GM23338 (cell line): ENCODE data around the gene TNFRSF6B. TPM values are rescaled to one million over a fixed set of nuclear protein-coding genes. Genes with fewer than 3 reads are reported as not detected.

Source experiments
- ATAC-seq: fragments of 200-7000 bp; cut with Tn5 transposase; 3 replicates; pipeline ENCODE4 v1.9.1; 2020
- DNase-seq: peaks from one replicate; pipeline ENCODE4 v3.0.0-alpha.2; 2015; ENCODE audit warnings: low spot score
- H2AFZ ChIP-seq: fragments of 200-600 bp; sonication (generic); 2 replicates; pipeline ENCODE4 v1.8.0; 2016; ENCODE audit warnings: antibody characterized with exemption, mild to moderate bottlenecking, moderate library complexity
- H3F3A ChIP-seq: fragments of 200-600 bp; sonication (generic); replicated peaks from 2 replicates; pipeline ENCODE4 v1.8.0; 2017; ENCODE audit warnings: antibody characterized with exemption, mixed run types, low read depth
- H3K27ac ChIP-seq: fragments of 200-600 bp; sonication (generic); 2 replicates; pipeline ENCODE4 v1.6.1; 2016; ENCODE audit warnings: low read depth
- H3K27me3 ChIP-seq: fragments of 200-600 bp; sonication (generic); 2 replicates; pipeline ENCODE4 v1.8.0; 2016; ENCODE audit warnings: mild to moderate bottlenecking, mixed run types, moderate library complexity; ENCODE audit not compliant: insufficient read depth
- H3K36me3 ChIP-seq: fragments of 200-600 bp; sonication (generic); 2 replicates; pipeline ENCODE4 v1.8.0; 2016; ENCODE audit warnings: mild to moderate bottlenecking; ENCODE audit not compliant: insufficient read depth
- H3K4me1 ChIP-seq: fragments of 200-600 bp; sonication (generic); 2 replicates; pipeline ENCODE4 v1.8.0; 2016; ENCODE audit warnings: mild to moderate bottlenecking, moderate library complexity; ENCODE audit not compliant: insufficient read depth
- H3K4me2 ChIP-seq: fragments of 200-600 bp; sonication (generic); 2 replicates; pipeline ENCODE4 v1.7.1; 2017; ENCODE audit warnings: mixed run types
- H3K4me3 ChIP-seq: fragments of 200-600 bp; sonication (generic); 2 replicates; pipeline ENCODE4 v1.6.1; 2016; ENCODE audit warnings: mixed run types
- H3K79me2 ChIP-seq: fragments of 200-600 bp; sonication (generic); replicated peaks from 2 replicates; pipeline ENCODE4 v1.8.0; 2017; ENCODE audit warnings: mild to moderate bottlenecking; ENCODE audit not compliant: insufficient read depth
- H3K9me2 ChIP-seq: fragments of 200-600 bp; sonication (generic); 2 replicates; pipeline ENCODE4 v1.8.0; 2017; ENCODE audit not compliant: insufficient read depth
- H4K20me1 ChIP-seq: fragments of 200-600 bp; sonication (generic); replicated peaks from 2 replicates; pipeline ENCODE4 v1.8.0; 2017; ENCODE audit warnings: mild to moderate bottlenecking; ENCODE audit not compliant: insufficient read depth
- H3K27ac Mint-ChIP-seq: 2 replicates; pipeline ENCODE4 v1.8.0; 2020; ENCODE audit warnings: inconsistent platforms, mild to moderate bottlenecking, moderate library complexity, mixed read lengths
- H3K27me3 Mint-ChIP-seq: 3 replicates; pipeline ENCODE4 v1.8.0; 2022; ENCODE audit warnings: low read depth, mild to moderate bottlenecking, moderate library complexity, mixed read lengths, inconsistent platforms; ENCODE audit not compliant: insufficient read depth, poor library complexity
- H3K36me3 Mint-ChIP-seq: 3 replicates; pipeline ENCODE4 v1.8.0; 2021; ENCODE audit warnings: low read depth, mild to moderate bottlenecking, inconsistent platforms, moderate library complexity, mixed read lengths
- H3K4me1 Mint-ChIP-seq: 3 replicates; pipeline ENCODE4 v1.8.0; 2020; ENCODE audit warnings: mild to moderate bottlenecking, inconsistent platforms, mixed read lengths
- H3K4me3 Mint-ChIP-seq: 3 replicates; pipeline ENCODE4 v1.8.0; 2021; ENCODE audit warnings: moderate library complexity, mild to moderate bottlenecking, inconsistent platforms, mixed read lengths
- H3K9me3 Mint-ChIP-seq: 3 replicates; pipeline ENCODE4 v1.8.0; 2020; ENCODE audit warnings: moderate library complexity, mild to moderate bottlenecking, inconsistent platforms, mixed read lengths
- CREB1 ChIP-seq: fragments of 250-450 bp; sonication (Bioruptor Pico); IDR thresholded peaks from 2 replicates; pipeline ENCODE4 v1.5.0; 2020; ENCODE audit warnings: low read depth, mild to moderate bottlenecking, moderate library complexity
- CTCF ChIP-seq, 2 experiments: fragments of 200-600 bp in 1 of 2; sonication (generic) in 1 of 2; conservative IDR thresholded peaks; 2 replicates each; pipeline versions ENCODE4 v1.5.1 to v1.6.1; 2016 to 2017; ENCODE audit warnings: antibody characterized with exemption in 2 of 2, low read depth in 2 of 2, mild to moderate bottlenecking in 2 of 2, moderate library complexity in 1 of 2
- ETS1 ChIP-seq: IDR thresholded peaks from 2 replicates; pipeline ENCODE4 v1.6.1; 2016; ENCODE audit warnings: antibody characterized with exemption
- EZH2 ChIP-seq: fragments of 200-600 bp; sonication (generic); IDR thresholded peaks from one replicate; pipeline ENCODE4 v1.8.0; 2017; ENCODE audit warnings: antibody characterized with exemption, mild to moderate bottlenecking, low read depth; ENCODE audit not compliant: unreplicated experiment
- EZH2phosphoT487 ChIP-seq: fragments of 200-600 bp; sonication (generic); IDR thresholded peaks from one replicate; pipeline ENCODE4 v1.8.1; 2018; ENCODE audit warnings: antibody characterized with exemption; ENCODE audit not compliant: unreplicated experiment
- JUNB ChIP-seq: IDR thresholded peaks from one replicate; pipeline ENCODE4 v1.6.1; 2016; ENCODE audit warnings: antibody characterized with exemption; ENCODE audit not compliant: unreplicated experiment
- NANOG ChIP-seq: IDR thresholded peaks from 2 replicates; pipeline ENCODE4 v1.6.1; 2016; ENCODE audit warnings: antibody characterized with exemption, borderline replicate concordance
- POLR2AphosphoS5 ChIP-seq: IDR thresholded peaks from 2 replicates; pipeline ENCODE4 v1.6.1; 2016; ENCODE audit warnings: antibody characterized with exemption, low read depth
- REST ChIP-seq: IDR thresholded peaks from one replicate; pipeline ENCODE4 v1.6.1; 2018; ENCODE audit warnings: antibody characterized with exemption; ENCODE audit not compliant: unreplicated experiment
- STAT1 ChIP-seq: IDR thresholded peaks from one replicate; pipeline ENCODE4 v1.6.1; 2016; ENCODE audit warnings: antibody characterized with exemption; ENCODE audit not compliant: unreplicated experiment
- ZNF114 ChIP-seq: fragments of 250-450 bp; sonication (Bioruptor Pico); IDR thresholded peaks from 2 replicates; pipeline ENCODE4 v1.5.0; 2020; ENCODE audit warnings: mild to moderate bottlenecking, moderate library complexity
- ZNF331 ChIP-seq: fragments of 250-450 bp; sonication (Bioruptor Pico); IDR thresholded peaks from 2 replicates; pipeline ENCODE4 v1.5.0; 2020; ENCODE audit warnings: low read depth, mild to moderate bottlenecking, moderate library complexity
- ZNF462 ChIP-seq: fragments of 250-450 bp; sonication (Bioruptor Pico); IDR thresholded peaks from 2 replicates; pipeline ENCODE4 v1.5.0; 2020; ENCODE audit warnings: mild to moderate bottlenecking, moderate library complexity
- polyA plus RNA-seq: library from polyadenylated mRNA; unstranded; fragments of >200 nt; fragmentation: Nextera tagmentation; extraction: Ambion mirVana; gene quantifications from 2 replicates; pipeline ENCODE4 v1.2.1, GENCODE V29; 2016
- total RNA-seq: library from RNA; depleted of rRNA; stranded (reverse); fragments of >200 nt; shearing (Covaris generic); gene quantifications from 2 replicates; pipeline ENCODE4 v1.2.3, GENCODE V29; 2014

The TNFRSF6B gene
- total and polyA plus RNA-seq, 2 experiments from 2014 or later: 0.28 TPM; not detected in 1

GRCh38 chr20:63686492-63687321, 9.7 kb upstream of the TNFRSF6B start:
- Mint-ChIP-seq H3K4me1 (no peaks in the 10 kb centered on the region; the same call in 2 of the 3 replicates), H3K27ac (no peak overlapping the region), H3K4me3 (no peak overlapping the region), H3K36me3 (peaks cover 4% of the 10 kb centered on the region; the same call in 1 of the 3 replicates), H3K27me3 (peaks cover 9% of the 10 kb centered on the region), H3K9me3 (no peaks in the 10 kb centered on the region)
- no peak overlapping the region for H2AFZ ChIP-seq
- H4K20me1 ChIP-seq: no peaks in the 10 kb centered on the region
- no peak for DNase-seq
- TF ChIP-seq NANOG (no peak), ETS1 (no peak), ZNF462 (CRISPR knock-in tag) (no peak), EZH2 (no peak), STAT1 (no peak), POLR2AphosphoS5 (no peak), CREB1 (CRISPR knock-in tag) (no peak), ZNF331 (no peak), JUNB (no peak), CTCF (conservative IDR thresholded peaks at IDR 0.05; ENCODE audit: low read depth in 2 of 2) (no peak), REST (no peak), EZH2phosphoT487 (no peak), ZNF114 (no peak)
- H3K27me3 ChIP-seq: no peaks in the 10 kb centered on the region
- no peaks in the 10 kb centered on the region for H3K79me2 ChIP-seq
- no peaks in the 10 kb centered on the region for H3K4me1 ChIP-seq
- no peaks in the 10 kb centered on the region for H3K9me2 ChIP-seq
- H3K4me2 ChIP-seq: no peak overlapping the region
- H3K36me3 ChIP-seq: no peaks in the 10 kb centered on the region
- no peak; the same call in 2 of the 3 replicates for ATAC-seq
- no peaks in the 10 kb centered on the region for H3F3A ChIP-seq
- H3K4me3 ChIP-seq: no peak overlapping the region
- no peak overlapping the region for H3K27ac ChIP-seq
